ENCODE measurements around the gene RRP12. TPM values are rescaled to one million over a fixed set of nuclear protein-coding genes. Genes with fewer than 3 reads are reported as not detected.

The RRP12 gene
- total and polyA plus RNA-seq, 2 of the 4 experiments (the other 2 are of a cell fraction) = 21.5 to 23.3 TPM

DNA sequence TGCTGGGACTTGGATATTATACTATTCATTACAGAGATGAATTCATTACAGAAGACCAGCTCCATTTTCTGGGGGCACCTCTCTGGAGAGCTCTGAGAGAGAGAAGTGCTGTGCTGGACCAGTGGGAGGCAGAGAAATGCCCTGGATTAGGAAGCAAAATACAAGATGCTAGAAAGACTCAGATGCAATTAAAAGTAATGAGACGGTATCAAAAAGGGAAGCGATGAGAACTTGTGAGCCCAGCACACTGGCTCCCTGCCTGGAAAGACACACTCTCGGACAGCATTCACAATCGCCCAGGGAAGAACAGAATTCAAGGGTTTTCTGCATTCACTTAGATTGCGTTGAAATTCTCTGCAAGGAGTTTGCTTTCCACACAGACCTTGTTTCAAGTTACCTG is 63.1 kb downstream of the RRP12 start:
- 14% methylated on average over 2 of the region's 5 CpGs; no CpG with 5 or more reads in 1 of the 2 experiments for WGBS, 2 experiments (ENCODE audit: extremely low coverage in 2 of 2, insufficient read length in 1 of 2)
- ATAC-seq (ENCODE audit: low read depth) (no peak), DNase-seq (no peak)
- no peak overlapping the region for H2BK20ac ChIP-seq (ENCODE audit: low read depth, low read length)
- dilution Hi-C loops (cut with HindIII; ENCODE audit: low sequenced_read_pairs, unreplicated experiment) (no loop called here), in situ Hi-C loops (cut with MboI; ENCODE audit: low sequenced_read_pairs) (no loop called here), intact Hi-C loops (cut with micrococcal nuclease) (no loop called here)
- no peak overlapping the region for H3K4me3 ChIP-seq (ENCODE audit: insufficient read depth, low read depth, low read length)
- H3K14ac ChIP-seq (replicated peaks; ENCODE audit: low read depth, low read length) = no peak overlapping the region
- no peak overlapping the region for H2BK120ac ChIP-seq (ENCODE audit: low read depth, low read length)
- no peak overlapping the region; the same call in 1 of the 2 replicates for H3K23ac ChIP-seq (ENCODE audit: low read depth, low read length)
- POLR2A ChIA-PET (ENCODE audit: unreplicated experiment) = no interaction called here
- no peak overlapping the region for H2BK5ac ChIP-seq (ENCODE audit: low read depth, low read length, poor library complexity, severe bottlenecking)
- no peak overlapping the region for H2AFZ ChIP-seq (replicated peaks; ENCODE audit: low read length, poor library complexity)
- H3K4me1 ChIP-seq (ENCODE audit: control insufficient read depth, insufficient read depth, low read length) = peaks cover 3% of the 10 kb centered on the region; the same call in 1 of the 2 replicates
- no peak overlapping the region for H3K4ac ChIP-seq (ENCODE audit: low read depth, low read length)
- no peak for TF ChIP-seq SMC3 (IDR thresholded peaks at IDR 0.05; ENCODE audit: low read depth, low read length)
- TF ChIP-seq, protein P1, sequence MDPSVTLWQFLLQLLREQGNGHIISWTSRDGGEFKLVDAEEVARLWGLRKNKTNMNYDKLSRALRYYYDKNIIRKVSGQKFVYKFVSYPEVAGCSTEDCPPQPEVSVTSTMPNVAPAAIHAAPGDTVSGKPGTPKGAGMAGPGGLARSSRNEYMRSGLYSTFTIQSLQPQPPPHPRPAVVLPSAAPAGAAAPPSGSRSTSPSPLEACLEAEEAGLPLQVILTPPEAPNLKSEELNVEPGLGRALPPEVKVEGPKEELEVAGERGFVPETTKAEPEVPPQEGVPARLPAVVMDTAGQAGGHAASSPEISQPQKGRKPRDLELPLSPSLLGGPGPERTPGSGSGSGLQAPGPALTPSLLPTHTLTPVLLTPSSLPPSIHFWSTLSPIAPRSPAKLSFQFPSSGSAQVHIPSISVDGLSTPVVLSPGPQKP (IDR thresholded peaks at IDR 0.05; ENCODE audit: borderline replicate concordance, low read depth, low read length) = no peak
- no peak for TF ChIP-seq MAZ (IDR thresholded peaks at IDR 0.05; ENCODE audit: borderline replicate concordance, low read depth, low read length)
- no peak for TF ChIP-seq RAD21 (IDR thresholded peaks at IDR 0.05; ENCODE audit: low read length)
- TF ChIP-seq CEBPB (IDR thresholded peaks at IDR 0.05; ENCODE audit: low read depth, low read length) = no peak
- TF ChIP-seq BHLHE40 (IDR thresholded peaks at IDR 0.05; ENCODE audit: low read depth, low read length) = no peak
- no peak for TF ChIP-seq FOS (IDR thresholded peaks at IDR 0.05; ENCODE audit: low read depth, low read length)
- H4K8ac ChIP-seq (ENCODE audit: low read depth in 2 of 2, low read length in 2 of 2) = no peak overlapping the region
- no peaks in the 10 kb centered on the region for H3K9me3 ChIP-seq (ENCODE audit: control insufficient read depth, insufficient read depth, low read length)
- H2AK5ac ChIP-seq (ENCODE audit: low read depth, low read length) = no peak overlapping the region
- no peak overlapping the region for H2BK15ac ChIP-seq (ENCODE audit: low read depth, low read length)
- CTCF ChIA-PET = no interaction called here
- no peak overlapping the region for H2AK9ac ChIP-seq (replicated peaks; ENCODE audit: low read depth, low read length, poor library complexity)
- BruUV-seq (replicated peaks) = no TSS peak
- no peaks in the 10 kb centered on the region for H3K9me1 ChIP-seq (ENCODE audit: insufficient read depth, low read length)
- H3K79me1 ChIP-seq (ENCODE audit: low read depth in 1 of 2, low read length in 2 of 2) = peaks cover 2 to 7% of the 10 kb centered on the region in 2 experiments; a peak in 2 of 4 replicates
- H4K5ac ChIP-seq (ENCODE audit: low read depth, low read length) = no peak overlapping the region
- no peak overlapping the region for H4K91ac ChIP-seq (ENCODE audit: insufficient read depth, low read depth, low read length)
- no peaks in the 10 kb centered on the region for H4K20me1 ChIP-seq (ENCODE audit: insufficient read depth, low read length)
- H3K9ac ChIP-seq (ENCODE audit: low read depth, low read length) = no peak overlapping the region
- H3K18ac ChIP-seq (ENCODE audit: low read depth, low read length) = no peak overlapping the region
- H3K56ac ChIP-seq (ENCODE audit: extremely low read depth, insufficient read depth, low read length) = no peak overlapping the region
- H3K27ac ChIP-seq (ENCODE audit: insufficient read depth, low read length) = no peak overlapping the region
- H3K36me3 ChIP-seq (ENCODE audit: control insufficient read depth, insufficient read depth, low read length) = no peaks in the 10 kb centered on the region
- peaks cover 24% of the 10 kb centered on the region for H3K27me3 ChIP-seq (ENCODE audit: control insufficient read depth, insufficient read depth, low read length)
- H3K4me2 ChIP-seq (ENCODE audit: low read depth, low read length) = no peak overlapping the region

Measured in IMR-90 (cell line).